Vagina (tissue), 2 donors: ENCODE measurements around the gene PLCB2.

Source experiments
- POLR2A ChIP-seq, 2 donors: fragments of 450-650 bp; IDR thresholded peaks; one replicate each; pipeline ENCODE4 v1.6.1; 2017; ENCODE audit warnings: antibody characterized with exemption in 2 of 2, mild to moderate bottlenecking in 2 of 2, moderate library complexity in 2 of 2
- TF ChIP-seq, protein P1 (sequence below), 3 experiments: fragments of 450-650 bp in 2 of 3; fragments of 200-600 bp in 1 of 3; sonication (generic) in 1 of 3; IDR thresholded peaks; one replicate each; pipeline ENCODE4 v1.5.1; 2017 to 2019; ENCODE audit warnings: antibody characterized with exemption in 3 of 3, mild to moderate bottlenecking in 2 of 3, moderate library complexity in 2 of 3

DNA sequence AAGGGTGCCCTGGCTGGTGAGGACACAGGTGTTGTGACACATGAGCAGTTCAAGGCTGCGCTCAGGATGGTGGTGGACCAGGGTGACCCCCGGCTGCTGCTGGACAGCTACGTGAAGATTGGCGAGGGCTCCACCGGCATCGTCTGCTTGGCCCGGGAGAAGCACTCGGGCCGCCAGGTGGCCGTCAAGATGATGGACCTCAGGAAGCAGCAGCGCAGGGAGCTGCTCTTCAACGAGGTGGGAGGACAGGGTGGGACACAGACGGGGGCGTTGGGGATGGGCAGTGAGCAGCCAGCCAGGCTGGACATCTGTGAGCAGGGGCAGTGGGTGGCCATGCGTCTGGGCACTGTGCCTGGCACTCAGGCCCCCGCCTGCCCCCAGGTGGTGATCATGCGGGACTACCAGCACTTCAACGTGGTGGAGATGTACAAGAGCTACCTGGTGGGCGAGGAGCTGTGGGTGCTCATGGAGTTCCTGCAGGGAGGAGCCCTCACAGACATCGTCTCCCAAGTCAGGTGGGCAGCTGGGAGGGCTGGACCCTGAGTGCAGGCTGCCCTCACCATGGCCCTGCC, 35.2 kb downstream of the PLCB2 start:
- TF ChIP-seq, protein P1, sequence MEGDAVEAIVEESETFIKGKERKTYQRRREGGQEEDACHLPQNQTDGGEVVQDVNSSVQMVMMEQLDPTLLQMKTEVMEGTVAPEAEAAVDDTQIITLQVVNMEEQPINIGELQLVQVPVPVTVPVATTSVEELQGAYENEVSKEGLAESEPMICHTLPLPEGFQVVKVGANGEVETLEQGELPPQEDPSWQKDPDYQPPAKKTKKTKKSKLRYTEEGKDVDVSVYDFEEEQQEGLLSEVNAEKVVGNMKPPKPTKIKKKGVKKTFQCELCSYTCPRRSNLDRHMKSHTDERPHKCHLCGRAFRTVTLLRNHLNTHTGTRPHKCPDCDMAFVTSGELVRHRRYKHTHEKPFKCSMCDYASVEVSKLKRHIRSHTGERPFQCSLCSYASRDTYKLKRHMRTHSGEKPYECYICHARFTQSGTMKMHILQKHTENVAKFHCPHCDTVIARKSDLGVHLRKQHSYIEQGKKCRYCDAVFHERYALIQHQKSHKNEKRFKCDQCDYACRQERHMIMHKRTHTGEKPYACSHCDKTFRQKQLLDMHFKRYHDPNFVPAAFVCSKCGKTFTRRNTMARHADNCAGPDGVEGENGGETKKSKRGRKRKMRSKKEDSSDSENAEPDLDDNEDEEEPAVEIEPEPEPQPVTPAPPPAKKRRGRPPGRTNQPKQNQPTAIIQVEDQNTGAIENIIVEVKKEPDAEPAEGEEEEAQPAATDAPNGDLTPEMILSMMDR (IDR thresholded peaks at IDR 0.05) = no peak
- no peak for TF ChIP-seq POLR2A (IDR thresholded peaks at IDR 0.05)
